Activated gamma-delta T cell (primary cell): Measurements from ENCODE around the gene AGBL4.

Source experiments
- DNase-seq: peaks from one replicate; lab custom pipeline; 2025; lab: John Stamatoyannopoulos, UW

AGBL4 gene

GRCh38 chr1:48654606-48655210, 1369.0 kb downstream of the AGBL4 start:
- DNase-seq = no peak

- no peak for DNase-seq
Measured at GRCh38 chr1:48652334-48652733, 1371.4 kb downstream of the AGBL4 start.

DNA sequence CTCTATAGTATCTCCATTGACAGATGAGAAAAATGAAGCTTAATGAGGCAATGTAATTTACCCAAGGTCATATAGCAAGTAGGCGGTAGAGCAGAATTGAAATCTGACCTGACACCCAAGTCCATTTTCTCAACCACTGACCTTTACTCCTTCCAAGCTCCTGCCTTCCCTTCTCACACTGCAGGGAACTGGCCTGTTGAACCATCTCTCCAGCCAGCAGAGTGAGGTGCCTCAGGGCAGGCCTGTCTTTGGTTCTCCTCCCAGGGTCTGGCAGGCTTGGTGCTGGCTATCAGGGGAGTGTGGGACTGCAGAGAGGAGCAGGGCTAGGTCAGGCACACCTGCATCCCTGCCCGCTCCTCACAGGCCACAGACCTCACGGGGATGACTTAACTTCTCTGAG, 1373.9 kb downstream of the AGBL4 start:
- no peak for DNase-seq

GRCh38 chr1:48645883-48646282, 1377.9 kb downstream of the AGBL4 start:
- DNase-seq = no peak

GRCh38 chr1:48644905-48645605, 1378.7 kb downstream of the AGBL4 start:
- DNase-seq = no peak

GRCh38 chr1:48644190-48644900, 1379.4 kb downstream of the AGBL4 start:
- no peak for DNase-seq

GRCh38 chr1:48643193-48643592, 1380.6 kb downstream of the AGBL4 start:
- no peak for DNase-seq

- no peak for DNase-seq
Measured at GRCh38 chr1:48640836-48641492, 1382.8 kb downstream of the AGBL4 start.

DNA sequence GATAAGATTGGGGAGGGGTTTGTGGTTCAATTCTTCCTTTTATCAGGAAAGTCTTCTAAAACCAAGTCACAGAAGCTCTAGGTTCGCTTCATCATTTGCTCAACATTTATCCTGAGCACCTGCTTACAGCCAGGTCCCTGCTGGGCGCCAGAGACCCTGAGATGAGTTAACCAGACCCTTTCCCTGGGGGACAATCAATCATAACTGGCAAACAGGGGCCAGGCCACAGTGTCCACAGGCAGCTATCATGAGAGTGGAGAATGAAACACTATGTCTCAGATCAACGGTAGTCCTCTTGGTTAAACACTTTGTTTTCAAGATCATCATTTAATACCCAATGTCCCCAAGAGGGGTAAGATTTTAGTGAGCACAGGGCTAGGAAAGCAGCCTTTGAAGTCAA, 1393.9 kb downstream of the AGBL4 start:
- DNase-seq = no peak

GRCh38 chr1:48627486-48627885, 1396.3 kb downstream of the AGBL4 start:
- DNase-seq = no peak

GRCh38 chr1:48619539-48619938, 1404.2 kb downstream of the AGBL4 start:
- no peak for DNase-seq

- DNase-seq = no peak
Measured at GRCh38 chr1:48617252-48617651, 1406.5 kb downstream of the AGBL4 start.

GRCh38 chr1:48616710-48617109, 1407.0 kb downstream of the AGBL4 start:
- DNase-seq = no peak

DNA sequence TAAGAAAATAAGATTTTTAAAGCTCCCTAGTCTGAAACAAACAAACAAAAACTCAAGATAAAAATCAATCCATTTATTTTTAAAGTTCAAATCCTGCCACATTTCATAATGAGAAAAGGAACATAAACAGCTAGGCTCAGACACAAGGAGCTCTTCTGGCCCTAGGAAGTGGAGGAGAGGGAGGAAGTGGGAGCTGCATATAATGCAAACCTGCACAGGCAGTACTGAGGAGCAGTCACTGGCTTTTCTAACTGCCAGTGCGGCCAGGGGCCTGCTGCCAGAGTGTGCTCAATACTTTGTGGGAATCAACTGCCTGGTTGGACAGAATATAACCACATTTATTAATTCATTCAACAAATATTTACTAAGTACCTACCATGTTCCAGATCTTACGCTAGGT, 1411.9 kb downstream of the AGBL4 start:
- no peak for DNase-seq

GRCh38 chr1:48610628-48611542, 1412.9 kb downstream of the AGBL4 start:
- no peak for DNase-seq

- no peak for DNase-seq
Measured at GRCh38 chr1:48608882-48609281, 1414.9 kb downstream of the AGBL4 start.

DNA sequence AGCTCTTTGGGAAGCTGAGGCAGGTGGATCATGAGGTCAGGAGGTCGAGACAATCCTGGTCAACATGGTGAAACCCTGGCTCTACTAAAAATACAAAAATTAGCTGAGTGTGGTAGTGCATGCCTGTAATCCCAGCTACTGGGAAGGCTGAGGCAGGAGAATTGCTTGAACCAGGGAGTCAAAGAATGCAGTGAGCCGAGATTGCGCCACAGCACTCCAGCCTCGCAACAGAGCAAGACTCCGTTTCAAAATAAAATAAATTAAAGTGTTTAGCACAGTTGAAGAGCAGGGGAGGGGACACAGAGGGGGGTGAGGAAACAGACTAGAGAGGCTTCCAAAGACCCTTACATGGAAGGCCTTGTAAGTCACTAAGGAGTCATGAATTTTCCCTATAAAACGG, 1420.5 kb downstream of the AGBL4 start:
- no peak for DNase-seq

- DNase-seq = no peak
Measured at GRCh38 chr1:48602349-48602748, 1421.4 kb downstream of the AGBL4 start.

DNA sequence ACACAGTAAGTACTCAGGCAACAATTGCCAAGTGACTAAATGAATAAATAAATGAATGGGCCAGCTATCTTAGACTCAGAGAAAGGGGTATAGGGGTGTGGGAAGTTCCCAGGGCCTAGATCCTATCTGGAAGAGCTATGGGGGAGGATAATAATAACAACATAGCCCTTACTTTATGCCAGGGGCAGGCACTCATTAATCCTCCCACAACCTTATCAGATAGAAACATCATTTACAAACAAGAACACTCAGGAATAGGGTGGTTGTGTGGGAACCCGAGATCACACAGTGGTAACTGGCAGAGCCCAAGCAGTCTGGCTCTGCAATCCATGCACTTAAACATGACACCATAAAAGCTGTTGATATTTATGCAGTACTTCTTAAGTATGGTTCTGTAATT, 1423.6 kb downstream of the AGBL4 start:
- no peak for DNase-seq

GRCh38 chr1:48597663-48598062, 1426.1 kb downstream of the AGBL4 start:
- no peak for DNase-seq

DNA sequence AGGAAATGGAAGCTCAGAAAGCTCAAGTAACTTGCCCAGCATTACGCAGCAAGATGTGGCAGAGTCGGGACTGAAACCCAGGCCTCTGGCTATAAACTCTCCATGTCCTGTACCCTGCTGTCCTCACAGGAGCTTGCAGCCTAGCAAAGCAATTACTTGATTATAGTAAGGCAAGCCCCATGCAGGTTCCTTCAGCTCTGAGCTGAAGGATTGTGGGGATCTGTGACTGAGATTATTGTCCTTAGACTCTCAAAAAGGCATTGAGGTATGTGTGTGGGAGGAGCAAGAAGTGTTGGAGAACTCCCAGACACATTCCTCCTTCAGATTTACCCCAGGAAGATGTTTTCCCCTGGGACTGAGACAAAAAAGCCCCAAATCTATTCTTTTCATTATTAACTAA, 1427.7 kb downstream of the AGBL4 start:
- DNase-seq = no peak

DNA sequence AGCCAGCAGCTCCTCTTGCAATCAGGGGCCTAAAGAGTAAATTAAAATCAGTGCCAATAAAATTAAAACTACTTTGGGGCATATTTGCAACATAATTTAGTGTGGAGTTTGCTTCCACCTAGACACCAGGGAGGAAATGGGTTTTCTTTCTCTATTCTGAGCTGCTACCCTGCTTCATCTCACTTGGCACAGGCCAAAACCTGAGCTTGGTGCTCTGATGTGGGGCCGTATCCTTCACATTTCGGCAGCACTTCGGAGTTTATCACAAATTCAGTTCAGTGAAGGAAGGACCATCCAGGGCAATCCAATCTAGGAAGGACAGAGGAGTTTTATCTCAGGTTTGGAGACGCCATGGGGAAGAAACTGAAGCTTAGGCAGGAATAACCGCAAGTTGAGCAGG, 1428.1 kb downstream of the AGBL4 start:
- no peak for DNase-seq
